Thoracic aorta (tissue), 2 donors: Measurements from ENCODE around the gene CCDC89. TPM values are rescaled to one million over a fixed set of nuclear protein-coding genes. Genes with fewer than 3 reads are reported as not detected.

Experiments used
- ATAC-seq: fragments of 150-250 bp; one replicate; pipeline ENCODE4 v1.8.0; 2017; ENCODE audit warnings: low read depth; ENCODE audit not compliant: insufficient number of reproducible peaks, low FRiP score
- DNase-seq: peaks from one replicate; pipeline ENCODE4 v3.0.0-alpha.2; 2020; ENCODE audit warnings: low spot score
- H3K27ac ChIP-seq, 2 donors: fragments of 200-600 bp; sonication (generic); 1 replicate in 1 of 2; 2 replicates in 1 of 2; pipeline ENCODE4 v1.5.1; 2016; ENCODE audit warnings: mild to moderate bottlenecking in 2 of 2, moderate library complexity in 2 of 2
- H3K27me3 ChIP-seq: fragments of 200-600 bp; sonication (generic); replicated peaks from 2 replicates; pipeline ENCODE4 v1.6.0; 2016; ENCODE audit warnings: mild to moderate bottlenecking; ENCODE audit not compliant: insufficient read depth
- H3K36me3 ChIP-seq: fragments of 200-600 bp; sonication (generic); one replicate; pipeline ENCODE4 v1.5.1; 2016
- H3K4me1 ChIP-seq, 2 donors: fragments of 200-600 bp; sonication (generic); 1 replicate in 1 of 2; 2 replicates in 1 of 2; pipeline versions ENCODE4 v1.5.1 to v1.6.0; 2016; ENCODE audit warnings: low read depth in 2 of 2, mild to moderate bottlenecking in 1 of 2; ENCODE audit not compliant: control insufficient read depth in 1 of 2
- H3K4me3 ChIP-seq: fragments of 200-600 bp; sonication (generic); 2 replicates; pipeline ENCODE4 v1.5.1; 2016; ENCODE audit warnings: mild to moderate bottlenecking
- H3K9me3 ChIP-seq: fragments of 200-600 bp; sonication (generic); 2 replicates; pipeline ENCODE4 v1.5.1; 2016
- CTCF ChIP-seq: fragments of 200-600 bp; sonication (generic); IDR thresholded peaks from one replicate; pipeline ENCODE4 v1.5.1; 2019; ENCODE audit warnings: antibody characterized with exemption
- total RNA-seq, 2 donors: library from RNA; depleted of rRNA; stranded (reverse); fragments of >200 nt; gene quantifications; one replicate each; pipeline versions ENCODE4 v1.1.0 to v1.2.3, GENCODE V29; 2016

CCDC89 gene
- total RNA-seq, 2 donors from 2014 or later: 0.81 to 2.3 TPM

DNA sequence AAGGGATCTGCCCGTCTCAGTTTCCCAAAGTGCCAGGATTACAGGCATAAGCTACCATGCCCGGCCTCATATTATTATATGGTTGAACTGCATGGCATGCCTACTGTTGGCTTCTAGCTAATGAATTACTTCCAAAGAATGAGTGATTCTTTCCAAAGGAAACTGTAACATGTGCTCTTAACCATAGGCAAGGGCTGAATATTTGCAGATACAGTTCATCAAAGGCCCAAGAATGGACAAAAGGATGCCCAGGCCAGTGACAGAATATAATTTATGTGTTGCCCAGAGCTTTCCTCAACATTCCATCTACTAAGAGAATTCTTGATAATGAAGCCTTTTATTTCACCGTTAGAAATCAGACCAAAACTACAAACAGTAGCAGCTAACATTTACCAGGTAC is 27.0 kb upstream of the CCDC89 start:
- TF ChIP-seq CTCF: no peak
- ATAC-seq: no peak

DNA sequence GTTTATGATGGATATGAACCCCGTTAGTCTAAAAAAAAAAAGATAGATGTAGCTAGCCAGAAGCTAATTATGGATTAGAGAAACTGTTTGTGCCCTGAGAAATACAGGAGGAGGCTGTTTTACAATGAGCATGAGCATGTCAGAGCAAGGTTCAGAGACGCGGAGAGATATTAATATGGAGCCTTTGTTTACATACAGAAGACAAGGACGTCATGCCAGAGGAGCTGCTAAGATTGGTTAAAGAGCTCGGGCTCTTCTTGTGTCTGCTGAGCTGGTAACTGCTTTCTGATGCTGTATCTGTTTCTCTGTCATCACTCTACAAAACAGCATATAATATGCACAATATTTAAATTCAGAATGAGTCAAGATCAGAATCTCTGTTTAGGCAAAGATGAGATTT is 24.9 kb upstream of the CCDC89 start:
- DNase-seq (no peak), ATAC-seq (no peak)
- no peaks in the 10 kb centered on the region for H3K4me1 ChIP-seq
- no peaks in the 10 kb centered on the region for H3K36me3 ChIP-seq
- no peak overlapping the region for H3K4me3 ChIP-seq
- no peak for TF ChIP-seq CTCF
- no peak overlapping the region for H3K27ac ChIP-seq
- H3K27me3 ChIP-seq: no peaks in the 10 kb centered on the region
- no peaks in the 10 kb centered on the region for H3K9me3 ChIP-seq

More for the DNA sequence above, 27.0 kb upstream of the CCDC89 start:
- Histone ChIP-seq H3K36me3 (no peaks in the 10 kb centered on the region), H3K27me3 (no peaks in the 10 kb centered on the region), H3K9me3 (no peaks in the 10 kb centered on the region), H3K4me3 (no peak overlapping the region), H3K4me1 (no peaks in the 10 kb centered on the region), H3K27ac (no peak overlapping the region)
- no peak for DNase-seq

- Histone ChIP-seq H3K4me1 (no peaks in the 10 kb centered on the region), H3K4me3 (no peak overlapping the region), H3K27me3 (no peaks in the 10 kb centered on the region), H3K36me3 (no peaks in the 10 kb centered on the region), H3K9me3 (no peaks in the 10 kb centered on the region), H3K27ac (no peak overlapping the region)
- ATAC-seq (no peak), DNase-seq (no peak)
- no peak for TF ChIP-seq CTCF
Observed at GRCh38 chr11:85709941-85710702, 24.1 kb upstream of the CCDC89 start.

GRCh38 chr11:85705800-85706199 is 19.8 kb upstream of the CCDC89 start:
- H3K27ac ChIP-seq: no peak overlapping the region
- no peaks in the 10 kb centered on the region for H3K9me3 ChIP-seq
- H3K4me3 ChIP-seq: no peak overlapping the region
- no peaks in the 10 kb centered on the region for H3K27me3 ChIP-seq
- ATAC-seq (no peak), DNase-seq (no peak)
- H3K4me1 ChIP-seq: no peaks in the 10 kb centered on the region
- no peaks in the 10 kb centered on the region for H3K36me3 ChIP-seq
- TF ChIP-seq CTCF: no peak

DNA sequence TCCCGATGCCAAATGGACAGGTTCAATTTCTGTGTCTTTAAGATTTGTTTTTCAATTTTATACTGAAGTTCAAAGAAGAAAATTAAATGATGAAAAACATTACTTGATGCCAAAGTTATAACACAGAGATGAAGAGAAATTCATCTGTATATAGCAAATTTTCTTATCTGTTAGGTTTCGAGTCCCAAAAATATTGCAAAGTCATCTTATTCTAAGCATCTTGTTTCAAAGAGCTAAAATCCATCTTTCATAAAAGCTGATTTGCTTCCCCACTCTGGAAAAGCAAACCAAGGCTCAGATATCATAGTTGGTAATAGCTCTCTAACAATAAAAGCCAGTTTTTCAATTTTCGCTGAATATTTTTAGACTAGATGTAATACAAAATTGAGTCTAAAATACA is 19.0 kb upstream of the CCDC89 start:
- H3K27ac ChIP-seq: no peak overlapping the region
- H3K36me3 ChIP-seq: no peaks in the 10 kb centered on the region
- DNase-seq (no peak), ATAC-seq (no peak)
- H3K9me3 ChIP-seq: no peaks in the 10 kb centered on the region
- H3K4me3 ChIP-seq: no peak overlapping the region
- H3K4me1 ChIP-seq: no peaks in the 10 kb centered on the region
- no peak for TF ChIP-seq CTCF
- H3K27me3 ChIP-seq: no peaks in the 10 kb centered on the region
